GM23248 (cell line): ENCODE measurements around the gene SEC24B.

Experiments
- EZH2 ChIP-seq: fragments of 200-600 bp; sonication (generic); IDR thresholded peaks from 2 replicates; pipeline ENCODE4 v1.6.1; 2018; ENCODE audit warnings: antibody characterized with exemption, mild to moderate bottlenecking; ENCODE audit not compliant: insufficient read depth, poor library complexity, severe bottlenecking
- EZH2phosphoT487 ChIP-seq: fragments of 200-600 bp; sonication (generic); IDR thresholded peaks from 2 replicates; pipeline ENCODE4 v1.6.1; 2018; ENCODE audit warnings: antibody characterized with exemption, moderate library complexity, mild to moderate bottlenecking, low read depth; ENCODE audit not compliant: insufficient read depth

DNA sequence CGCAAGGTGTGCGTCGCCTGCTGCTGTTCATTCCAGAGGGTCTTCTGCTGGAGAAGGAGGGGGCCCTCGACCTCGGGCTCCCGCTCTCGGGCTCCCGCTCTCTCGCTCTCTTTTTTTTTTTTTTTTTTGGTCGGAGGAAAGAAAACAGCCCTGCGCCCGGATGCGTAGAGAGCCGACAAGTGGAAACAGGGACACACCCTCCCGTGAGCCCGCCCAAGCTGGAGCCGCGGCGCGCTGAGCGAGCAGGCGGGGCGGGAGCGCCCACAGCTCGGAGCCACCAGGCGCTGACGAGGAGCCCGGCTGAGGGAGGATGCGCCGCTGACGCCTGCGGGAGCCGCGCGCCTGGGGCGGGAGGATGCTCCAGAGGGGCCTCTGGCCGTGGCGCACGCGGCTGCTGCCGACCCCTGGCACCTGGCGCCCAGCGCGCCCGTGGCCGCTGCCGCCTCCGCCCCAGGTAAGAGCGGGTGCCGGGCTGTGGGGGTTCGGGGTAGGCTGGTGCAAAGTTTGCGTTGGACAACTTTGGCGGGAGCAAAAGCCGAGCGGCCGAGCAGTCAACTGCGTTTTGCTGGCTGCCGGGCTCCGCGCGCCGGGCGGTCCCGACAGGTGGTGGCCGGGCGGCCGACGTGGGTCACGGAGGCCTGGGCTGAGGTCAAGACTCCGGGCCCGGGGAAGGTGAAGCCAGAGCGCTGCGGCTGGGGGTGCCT is 126.5 kb downstream of the SEC24B start, which contains the start of gene MCUB:
- TF ChIP-seq EZH2 (no peak), EZH2phosphoT487 (no peak)
